H1 (cell line): ENCODE measurements around the gene CELF4. TPM values are rescaled to one million over a fixed set of nuclear protein-coding genes. Genes with fewer than 3 reads are reported as not detected.

Experiments used
- CTCF ChIA-PET: fragments of 300-600 bp; sonication (Branson Sonifier 250); formaldehyde crosslinking; loops from one replicate; lab custom pipeline; 2021; ENCODE audit not compliant: partially characterized antibody; lab: Charles Lee
- POLR2A ChIA-PET: fragments of 300-600 bp; sonication (Branson Sonifier 250); formaldehyde crosslinking; loops from one replicate; lab custom pipeline; 2021; ENCODE audit warnings: inconsistent platforms; ENCODE audit not compliant: partially characterized antibody; lab: Charles Lee
- DNase-seq, 2 experiments: peaks; one replicate each; pipeline versions ENCODE4 v3.0.0 to v3.0.0-alpha.2; 2010 to 2022; ENCODE audit warnings: low spot score in 2 of 2, low read depth in 1 of 2, mixed read lengths in 1 of 2
- FAIRE-seq: peaks from 2 replicates; lab custom pipeline; 2011; peaks lifted over from hg19 to GRCh38; lab: Jason Lieb, UNC
- H2AFZ ChIP-seq: 2 replicates; pipeline ENCODE4 v1.8.1; 2012; ENCODE audit warnings: low read length, inconsistent platforms
- H2AK5ac ChIP-seq: 2 replicates; pipeline ENCODE4 v1.6.1; 2013; ENCODE audit warnings: low read depth, low read length
- H2BK120ac ChIP-seq: replicated peaks from 2 replicates; pipeline ENCODE3; 2013; ENCODE audit warnings: low read depth, low read length, inconsistent platforms
- H2BK12ac ChIP-seq: 2 replicates; pipeline ENCODE4 v1.6.1; 2013; ENCODE audit warnings: low read depth, low read length
- H2BK15ac ChIP-seq: 2 replicates; pipeline ENCODE4 v1.6.1; 2013; ENCODE audit warnings: low read length
- H2BK20ac ChIP-seq: 2 replicates; pipeline ENCODE4 v1.6.1; 2013; ENCODE audit warnings: low read length
- H2BK5ac ChIP-seq: 2 replicates; pipeline ENCODE4 v1.6.1; 2013; ENCODE audit warnings: low read depth, low read length
- H3K14ac ChIP-seq: 2 replicates; pipeline ENCODE4 v1.6.1; 2013; ENCODE audit warnings: inconsistent platforms; ENCODE audit not compliant: insufficient read length
- H3K18ac ChIP-seq: 2 replicates; pipeline ENCODE4 v1.6.1; 2013; ENCODE audit warnings: low read length; ENCODE audit errors: extremely low read depth
- H3K23ac ChIP-seq: 2 replicates; pipeline ENCODE4 v1.6.1; 2013; ENCODE audit warnings: inconsistent platforms; ENCODE audit not compliant: insufficient read length
- H3K23me2 ChIP-seq: 2 replicates; pipeline ENCODE4 v1.6.1; 2013; ENCODE audit warnings: low read depth, low read length
- H3K27ac ChIP-seq: 2 replicates; pipeline ENCODE4 v1.6.1; 2011; ENCODE audit warnings: low read depth, low read length, inconsistent platforms
- H3K27me3 ChIP-seq, 4 experiments: replicated peaks in 1 of 4; 1 replicate in 1 of 4; 2 replicates in 3 of 4; pipeline versions ENCODE4 v1.6.1 to v1.8.1; 2011 to 2013; ENCODE audit warnings: low read length in 3 of 4, mild to moderate bottlenecking in 3 of 4, inconsistent platforms in 2 of 4, mixed read lengths in 2 of 4, moderate library complexity in 1 of 4; ENCODE audit not compliant: control insufficient read depth in 3 of 4, insufficient read depth in 3 of 4; ENCODE audit errors: extremely low read depth in 1 of 4
- H3K36me3 ChIP-seq, 4 experiments: 2 replicates each; pipeline versions ENCODE4 v1.6.1 to v1.8.1; 2011 to 2013; ENCODE audit warnings: mild to moderate bottlenecking in 4 of 4, low read length in 3 of 4, moderate library complexity in 2 of 4, control low read depth in 1 of 4, inconsistent platforms in 1 of 4; ENCODE audit not compliant: insufficient read depth in 4 of 4, control insufficient read depth in 2 of 4
- H3K4ac ChIP-seq: replicated peaks from 2 replicates; pipeline ENCODE3; 2013; ENCODE audit warnings: low read length, low read depth, mixed read lengths, inconsistent platforms; ENCODE audit not compliant: insufficient read length
- H3K4me1 ChIP-seq, 4 experiments: replicated peaks in 1 of 4; 1 replicate in 1 of 4; 2 replicates in 3 of 4; pipeline versions ENCODE4 v1.6.1 to v1.8.1; 2011 to 2013; ENCODE audit warnings: low read length in 3 of 4, inconsistent platforms in 2 of 4, mixed read lengths in 1 of 4; ENCODE audit not compliant: insufficient read depth in 4 of 4, control insufficient read depth in 3 of 4
- H3K4me2 ChIP-seq, 2 experiments: 2 replicates each; pipeline versions ENCODE4 v1.6.1 to v1.8.1; 2011 to 2013; ENCODE audit warnings: low read depth in 2 of 2, low read length in 2 of 2, control low read depth in 1 of 2, inconsistent platforms in 1 of 2, mild to moderate bottlenecking in 1 of 2; ENCODE audit not compliant: insufficient read depth in 1 of 2
- H3K4me3 ChIP-seq, 4 experiments: fragments of 200-600, 300-600 bp in 1 of 4; sonication (generic), shearing (Covaris generic), sonication (Bioruptor Twin) in 1 of 4; 2 replicates each; pipeline versions ENCODE4 v1.5.1 to v1.8.1; 2011 to 2016; ENCODE audit warnings: low read length in 4 of 4, low read depth in 3 of 4, control low read depth in 2 of 4, inconsistent platforms in 2 of 4, mild to moderate bottlenecking in 2 of 4, mixed read lengths in 1 of 4, moderate library complexity in 1 of 4; ENCODE audit not compliant: insufficient read depth in 2 of 4; ENCODE audit errors: extremely low read depth in 1 of 4
- H3K56ac ChIP-seq: replicated peaks from 2 replicates; pipeline ENCODE3; 2013; ENCODE audit warnings: low read depth, mild to moderate bottlenecking, mixed read lengths, low read length, inconsistent platforms; ENCODE audit not compliant: insufficient read length
- H3K79me1 ChIP-seq: 2 replicates; pipeline ENCODE4 v1.6.1; 2013; ENCODE audit warnings: low read depth, low read length, control low read depth
- H3K79me2 ChIP-seq, 2 experiments: 2 replicates each; pipeline versions ENCODE4 v1.6.1 to v1.8.1; 2012 to 2013; ENCODE audit warnings: low read length in 2 of 2, mild to moderate bottlenecking in 2 of 2, inconsistent platforms in 1 of 2; ENCODE audit not compliant: insufficient read depth in 2 of 2, control insufficient read depth in 1 of 2
- H3K9ac ChIP-seq, 4 experiments: replicated peaks in 1 of 4; 1 replicate in 1 of 4; 2 replicates in 3 of 4; pipeline versions ENCODE4 v1.6.1 to v1.8.1; 2011 to 2013; ENCODE audit warnings: low read depth in 3 of 4, low read length in 3 of 4, control low read depth in 2 of 4, mild to moderate bottlenecking in 2 of 4, moderate library complexity in 2 of 4, inconsistent platforms in 1 of 4; ENCODE audit errors: extremely low read depth in 1 of 4
- H3K9me3 ChIP-seq, 2 experiments: 2 replicates each; pipeline versions ENCODE4 v1.6.1 to v1.8.1; 2012 to 2013; ENCODE audit warnings: mild to moderate bottlenecking in 2 of 2, moderate library complexity in 2 of 2, control low read depth in 1 of 2, inconsistent platforms in 1 of 2, low read depth in 1 of 2, low read length in 1 of 2, mixed read lengths in 1 of 2; ENCODE audit not compliant: insufficient read depth in 2 of 2
- H4K20me1 ChIP-seq, 2 experiments: replicated peaks in 1 of 2; 2 replicates each; pipeline versions ENCODE3 to v1.8.1; 2011 to 2013; ENCODE audit warnings: inconsistent platforms in 2 of 2, low read length in 2 of 2, mild to moderate bottlenecking in 1 of 2; ENCODE audit not compliant: insufficient read depth in 2 of 2, control insufficient read depth in 1 of 2
- H4K5ac ChIP-seq: 2 replicates; pipeline ENCODE4 v1.6.1; 2013; ENCODE audit warnings: low read length, low read depth, mixed read lengths, inconsistent platforms; ENCODE audit not compliant: insufficient read length
- H4K8ac ChIP-seq: 2 replicates; pipeline ENCODE4 v1.8.0; 2013; ENCODE audit warnings: mild to moderate bottlenecking, moderate library complexity, low read length, inconsistent platforms; ENCODE audit not compliant: insufficient read depth; ENCODE audit errors: extremely low read depth
- H4K91ac ChIP-seq: replicated peaks from 2 replicates; pipeline ENCODE3; 2013; ENCODE audit warnings: low read length, mixed read lengths, inconsistent platforms; ENCODE audit not compliant: insufficient read length
- CTCF ChIP-seq, 3 experiments: IDR thresholded peaks; 1 replicate in 2 of 3; 2 replicates in 1 of 3; pipeline versions ENCODE4 v1.5.1 to v1.6.1; 2011; ENCODE audit warnings: low read length in 3 of 3, mild to moderate bottlenecking in 3 of 3, inconsistent platforms in 2 of 3, low read depth in 1 of 3, moderate library complexity in 1 of 3; ENCODE audit not compliant: insufficient read depth in 1 of 3; ENCODE audit errors: control extremely low read depth in 1 of 3
- RNF2 ChIP-seq: fragments of 200-900, 300-1000 bp; sonication (generic); IDR thresholded peaks from 2 replicates; pipeline ENCODE4 v1.7.1; 2016; ENCODE audit warnings: borderline replicate concordance, low read depth, mild to moderate bottlenecking, antibody characterized with exemption, low read length; ENCODE audit not compliant: poor library complexity, severe bottlenecking; ENCODE audit errors: missing control alignments
- SP2 ChIP-seq: IDR thresholded peaks from 2 replicates; pipeline ENCODE4 v1.6.1; 2012; ENCODE audit warnings: mild to moderate bottlenecking, low read length, inconsistent platforms
- TAF1 ChIP-seq: IDR thresholded peaks from 2 replicates; pipeline ENCODE4 v1.6.1; 2011; ENCODE audit warnings: mild to moderate bottlenecking, low read depth, low read length
- WGBS, 2 experiments: shearing (Covaris generic) in 1 of 2; methylation state at CpG; one replicate each; pipeline versions ENCODE4 v1.1.6 to v1.1.7; 2013 to 2015; ENCODE audit warnings: low lambda C conversion rate in 2 of 2, mixed read lengths in 2 of 2, inconsistent platforms in 1 of 2, low coverage in 1 of 2, missing lambda C conversion rate in 1 of 2; ENCODE audit not compliant: insufficient replicate concordance in 2 of 2, insufficient coverage in 1 of 2, insufficient read length in 1 of 2; ENCODE audit errors: extremely low coverage in 1 of 2, missing lambda C conversion rate in 1 of 2; 5-methylcytosine and 5-hydroxymethylcytosine counted together
- polyA plus RNA-seq, 7 experiments: library from polyadenylated mRNA; depleted of rRNA in 3 of 7; stranded (reverse) in 5 of 7; unstranded in 2 of 7; fragments of >200 nt in 5 of 7; fragments of 200-250 nt in 2 of 7; gene quantifications; 1 replicate in 5 of 7; 2 replicates in 1 of 7; 4 replicates in 1 of 7; pipeline versions ENCODE4 v1.2.1 to v1.2.3, GENCODE V29; 2011 to 2013; ENCODE audit warnings: missing spikeins in 2 of 7, mixed read lengths in 2 of 7
- total RNA-seq: library from RNA; stranded (reverse); fragmentation: NEBNext Ultra II Directional; extraction: Animal tissue kit (Norgen Biotek cat#: 25700); gene quantifications from 2 replicates; pipeline ENCODE4 v1.2.1, GENCODE V29; 2021

Gene CELF4
- total and polyA plus RNA-seq, 2 of the 8 experiments (the other 6 are each of a cell fraction or from before 2014, with no cell fraction given) = 1.6 to 3.4 TPM

- Histone ChIP-seq H3K27me3 (peaks cover 4 to 22% (median 15%) of the 10 kb centered on the region in 4 experiments), H3K4me3 (no peak overlapping the region), H3K4me2 (no peak overlapping the region), H4K91ac (no peak overlapping the region), H2BK5ac (no peak overlapping the region), H4K5ac (no peak overlapping the region), H2BK20ac (no peak overlapping the region), H3K79me2 (no peaks in the 10 kb centered on the region), H3K36me3 (no peaks in the 10 kb centered on the region), H3K27ac (no peak overlapping the region), H4K8ac (no peak overlapping the region), H3K79me1 (no peaks in the 10 kb centered on the region), H3K23me2 (peaks cover 9% of the 10 kb centered on the region; the same call in 1 of the 2 replicates), H2BK12ac (peak overlapping the region; percentile 7; the same call in 1 of the 2 replicates), H2BK15ac (no peak overlapping the region), H3K4me1 (peaks cover 8 to 16% (median 8%) of the 10 kb centered on the region in 4 experiments), H2BK120ac (no peak overlapping the region), H3K14ac (no peak overlapping the region), H3K4ac (no peak overlapping the region), H4K20me1 (no peaks in the 10 kb centered on the region), H3K56ac (no peak overlapping the region), H3K9me3 (no peaks in the 10 kb centered on the region), H3K9ac (no peak overlapping the region), H3K23ac (no peak overlapping the region), H3K18ac (no peak overlapping the region), H2AFZ (no peak overlapping the region), H2AK5ac (no peak overlapping the region)
- WGBS, 2 experiments = 83% methylated on average over 3 of the region's 3 CpGs; no CpG with 5 or more reads in 1 of the 2 experiments
- FAIRE-seq (no peak), DNase-seq (no peak)
- CTCF ChIA-PET = interaction anchor here (0.9 to 5.7 kb wide), 13 partner anchors 11 to 205 kb away, joined by 3 to 34 read pairs (median 4); no protein-coding TSS in a partner anchor
- POLR2A ChIA-PET = interaction anchor here (1.0 to 1.2 kb wide), 3 partner anchors 12 to 44 kb away, joined by 3 to 4 read pairs (median 3); no protein-coding TSS in a partner anchor
- no peak for TF ChIP-seq CTCF (IDR thresholded peaks at IDR 0.05; ENCODE audit: control extremely low read depth in 1 of 3, insufficient read depth in 1 of 3, low read depth in 1 of 3, low read length in 3 of 3)
- TF ChIP-seq RNF2 = no peak
- TF ChIP-seq TAF1 = no peak
- TF ChIP-seq SP2 = no peak
These were observed 38.2 kb downstream of the CELF4 start for GRCh38 chr18:37527395-37527794.
